Islet of Langerhans (tissue), 1 donor: Measurements from ENCODE around the gene AQP2.

ENCODE experiments used
- FAIRE-seq: peaks from one replicate; lab custom pipeline; 2011; peaks lifted over from hg19 to GRCh38; lab: Jason Lieb, UNC

The AQP2 gene

GRCh38 chr12:49942512-49942893, 8.0 kb upstream of the AQP2 start:
- no peak for FAIRE-seq

- FAIRE-seq: no peak
Observed at GRCh38 chr12:49942921-49943624, 7.5 kb upstream of the AQP2 start.

GRCh38 chr12:49943625-49943960, 6.9 kb upstream of the AQP2 start:
- no peak for FAIRE-seq

GRCh38 chr12:49944046-49944445, 6.5 kb upstream of the AQP2 start:
- no peak for FAIRE-seq

GRCh38 chr12:49944718-49945117, 5.8 kb upstream of the AQP2 start:
- no peak for FAIRE-seq

GRCh38 chr12:49945394-49946080, 5.0 kb upstream of the AQP2 start:
- no peak for FAIRE-seq

GRCh38 chr12:49946086-49946485, 4.5 kb upstream of the AQP2 start:
- no peak for FAIRE-seq

- no peak for FAIRE-seq
Observed at GRCh38 chr12:49946497-49946896, 4.0 kb upstream of the AQP2 start.

GRCh38 chr12:49947593-49948226, 2.8 kb upstream of the AQP2 start:
- FAIRE-seq: no peak

GRCh38 chr12:49948866-49949845, 1.4 kb upstream of the AQP2 start:
- FAIRE-seq: no peak

GRCh38 chr12:49949866-49950265, 671 bp upstream of the AQP2 start:
- FAIRE-seq: no peak

- no peak for FAIRE-seq
Observed at GRCh38 chr12:49951411-49952240, 1.1 kb downstream of the AQP2 start.

- FAIRE-seq: no peak
Observed at GRCh38 chr12:49952391-49953055, 2.0 kb downstream of the AQP2 start.

GRCh38 chr12:49953151-49953550, 2.6 kb downstream of the AQP2 start:
- FAIRE-seq: no peak

- FAIRE-seq: no peak
Observed at GRCh38 chr12:49953961-49954846, 3.7 kb downstream of the AQP2 start.

GRCh38 chr12:49954863-49955830, 4.6 kb downstream of the AQP2 start:
- no peak for FAIRE-seq

GRCh38 chr12:49955899-49956662, 5.5 kb downstream of the AQP2 start:
- FAIRE-seq: no peak
